Measurements from ENCODE around the gene RBM33. TPM values are rescaled to one million over a fixed set of nuclear protein-coding genes. Genes with fewer than 3 reads are reported as not detected.

The RBM33 gene
- total and polyA plus RNA-seq, 10 of the 15 experiments (the other 5 are each of a cell fraction or from before 2014, with no cell fraction given), result 4.7 to 67.2 (median 24.3) TPM

GRCh38 chr7:155602156-155602555, 42.3 kb upstream of the RBM33 start (continued):
- TF ChIP-seq MXI1 (IDR thresholded peaks at IDR 0.05; ENCODE audit: low read depth, low read length) (no peak), NR2F1 (conservative IDR thresholded peaks at IDR 0.05) (no peak)

GRCh38 chr7:155602750-155603149, 41.7 kb upstream of the RBM33 start:
- H2AFZ ChIP-seq (ENCODE audit: control insufficient read depth, low read depth, low read length), result no peak overlapping the region
- ChIA-PET RAD21 (ENCODE audit: unreplicated experiment) (interaction anchor here (1.4 to 1.5 kb wide), 2 partner anchors 164 to 165 kb away, joined by 4 to 5 read pairs; no protein-coding TSS in a partner anchor), SMC1A (ENCODE audit: uncharacterized antibody, unreplicated experiment) (interaction anchor here (1.0 to 1.3 kb wide), 2 partner anchors 160 to 163 kb away, joined by 3 read pairs; no protein-coding TSS in a partner anchor), CTCF (interaction anchor here (1.0 to 11.3 kb wide), 3 partner anchors 120 to 164 kb away, joined by 3 to 170 read pairs (median 7); no protein-coding TSS in a partner anchor), POLR2A (no interaction called here)
- intact Hi-C loops (cut with micrococcal nuclease; ENCODE audit: unreplicated experiment) (no loop called here), in situ Hi-C loops (cut with MboI) (loop anchor here (5.0 kb wide), 1 partner anchor 125 kb away; no protein-coding TSS in a partner anchor)
- H4K20me1 ChIP-seq (ENCODE audit: control insufficient read depth, insufficient read depth), result no peaks in the 10 kb centered on the region
- BruUV-seq (replicated peaks), result no TSS peak
- WGBS (ENCODE audit: insufficient coverage, insufficient replicate concordance, low lambda C conversion rate, missing lambda C conversion rate), result under 1% methylated on average over 7 of the region's 7 CpGs
- no peak overlapping the region for H3K4me2 ChIP-seq (ENCODE audit: control insufficient read depth, insufficient read depth)
- H3K4me3 ChIP-seq, result no peak overlapping the region
- no peaks in the 10 kb centered on the region for H3K27me3 ChIP-seq (replicated peaks in 1 of 2; ENCODE audit: control insufficient read depth in 2 of 2, insufficient read depth in 2 of 2, low read length in 1 of 2)
- no peak for FAIRE-seq
- H3K36me3 ChIP-seq (ENCODE audit: control insufficient read depth in 2 of 2, insufficient read depth in 2 of 2, low read length in 1 of 2), result no peaks in the 10 kb centered on the region
- no peak; the same call in 2 of the 3 replicates for ATAC-seq
- H3K9ac ChIP-seq (ENCODE audit: control insufficient read depth, insufficient read depth, low read length), result no peak overlapping the region
- no peaks in the 10 kb centered on the region for H3K79me2 ChIP-seq (ENCODE audit: control insufficient read depth, insufficient read depth, low read length)
- no peak overlapping the region for H3K27ac ChIP-seq (ENCODE audit: control insufficient read depth, insufficient read depth)
- no peak for DNase-seq (ENCODE audit: low read depth, low spot score)
- TF ChIP-seq SPI1 (IDR thresholded peaks at IDR 0.05; ENCODE audit: borderline replicate concordance, insufficient read depth, low read depth, low read length) (peak; percentile 47; the same call in 1 of the 2 replicates), POU2F2 (IDR thresholded peaks at IDR 0.05; ENCODE audit: borderline replicate concordance, low read depth, low read length) (no peak), PAX5 (IDR thresholded peaks at IDR 0.05; ENCODE audit: borderline replicate concordance, low read depth, low read length) (no peak)
- H3K9me3 ChIP-seq (replicated peaks; ENCODE audit: control insufficient read depth, insufficient read depth, low read length), result no peaks in the 10 kb centered on the region
- H3K4me1 ChIP-seq (ENCODE audit: control insufficient read depth, insufficient read depth, low read length), result no peaks in the 10 kb centered on the region
